ENCODE data around the gene CALD1. TPM values are rescaled to one million over a fixed set of nuclear protein-coding genes. Genes with fewer than 3 reads are reported as not detected.

The CALD1 gene
- total RNA-seq, 4 donors from 2014 or later, result 1,513 to 2,575 (median 1,808) TPM

- no peak for ATAC-seq
Measured at GRCh38 chr7:134857958-134858357, 78.5 kb downstream of the CALD1 start.

GRCh38 chr7:134859783-134860182 is 80.3 kb downstream of the CALD1 start:
- ATAC-seq, result no peak
- Histone ChIP-seq H3K4me3 (no peak overlapping the region), H3K27me3 (no peaks in the 10 kb centered on the region), H3K36me3 (no peaks in the 10 kb centered on the region), H3K9me3 (no peaks in the 10 kb centered on the region), H3K27ac (peak overlapping the region; percentile 22 to 83 (median 57)), H3K4me1 (peaks cover 29 to 98% (median 42%) of the 10 kb centered on the region in 3 donors)
- WGBS, 2 donors (ENCODE audit: low coverage in 1 of 2), result 86 to 90% methylated on average over 1 of the region's 1 CpG
- no peak for TF ChIP-seq POLR2AphosphoS5 (IDR thresholded peaks at IDR 0.05)
- no peak for TF ChIP-seq CTCF (IDR thresholded peaks at IDR 0.05)
- no peak for TF ChIP-seq EP300 (IDR thresholded peaks at IDR 0.05)
- no peak for TF ChIP-seq POLR2A (IDR thresholded peaks at IDR 0.05)

More at GRCh38 chr7:134857958-134858357, 78.5 kb downstream of the CALD1 start:
- no peaks in the 10 kb centered on the region for H3K9me3 ChIP-seq
- no peak overlapping the region for H3K4me3 ChIP-seq
- no peaks in the 10 kb centered on the region for H3K27me3 ChIP-seq
- no peaks in the 10 kb centered on the region for H3K36me3 ChIP-seq
- TF ChIP-seq POLR2AphosphoS5 (IDR thresholded peaks at IDR 0.05) (peak; percentile 21), CTCF (IDR thresholded peaks at IDR 0.05) (no peak)
- H3K27ac ChIP-seq, result peak overlapping the region; percentile 40 to 83 (median 70)
- H3K4me1 ChIP-seq, result peaks cover 29 to 97% (median 51%) of the 10 kb centered on the region in 3 donors

GRCh38 chr7:134865001-134865845 is 85.8 kb downstream of the CALD1 start:
- peak overlapping the region; percentile 4 to 35 for H3K4me3 ChIP-seq
- peaks cover 23 to 98% (median 27%) of the 10 kb centered on the region in 3 donors for H3K4me1 ChIP-seq
- peaks cover 0 to 24% of the 10 kb centered on the region in 2 donors for H3K36me3 ChIP-seq
- TF ChIP-seq POLR2AphosphoS5 (IDR thresholded peaks at IDR 0.05), result peak; percentile 41
- TF ChIP-seq EP300 (IDR thresholded peaks at IDR 0.05), result no peak
- TF ChIP-seq CTCF (IDR thresholded peaks at IDR 0.05), result no peak
- TF ChIP-seq POLR2A (IDR thresholded peaks at IDR 0.05), result no peak
- 4 to 11% methylated on average over 7 to 9 of the region's 9 CpGs for WGBS, 2 donors (ENCODE audit: low coverage in 1 of 2)
- H3K27me3 ChIP-seq, result no peaks in the 10 kb centered on the region
- ATAC-seq, result peak; percentile 49
- H3K27ac ChIP-seq, result peak overlapping the region; percentile 72 to 85 (median 81)
- no peaks in the 10 kb centered on the region for H3K9me3 ChIP-seq

GRCh38 chr7:134866617-134867016 is 87.2 kb downstream of the CALD1 start:
- Histone ChIP-seq H3K36me3 (peaks cover 0 to 24% of the 10 kb centered on the region in 2 donors), H3K9me3 (no peaks in the 10 kb centered on the region), H3K27me3 (no peaks in the 10 kb centered on the region), H3K4me3 (peak overlapping the region in 1 of 2 donors; percentile 21), H3K27ac (peak overlapping the region; percentile 72 to 85 (median 78)), H3K4me1 (peaks cover 23 to 98% (median 32%) of the 10 kb centered on the region in 3 donors)
- ATAC-seq, result no peak
- TF ChIP-seq POLR2AphosphoS5 (IDR thresholded peaks at IDR 0.05), result peak; percentile 32
- TF ChIP-seq CTCF (IDR thresholded peaks at IDR 0.05), result no peak
- TF ChIP-seq EP300 (IDR thresholded peaks at IDR 0.05), result no peak
- TF ChIP-seq POLR2A (IDR thresholded peaks at IDR 0.05), result no peak
- 5 to 9% methylated on average over 5 of the region's 8 CpGs for WGBS, 2 donors (ENCODE audit: low coverage in 1 of 2)

- no peaks in the 10 kb centered on the region for H3K27me3 ChIP-seq
- no peak for TF ChIP-seq EP300 (IDR thresholded peaks at IDR 0.05)
- no peak for TF ChIP-seq CTCF (IDR thresholded peaks at IDR 0.05)
- TF ChIP-seq POLR2AphosphoS5 (IDR thresholded peaks at IDR 0.05), result no peak
- no peak for TF ChIP-seq POLR2A (IDR thresholded peaks at IDR 0.05)
- H3K4me1 ChIP-seq, result peaks cover 16 to 99% (median 34%) of the 10 kb centered on the region in 3 donors
- no peak for ATAC-seq
- H3K9me3 ChIP-seq, result no peaks in the 10 kb centered on the region
- WGBS, 2 donors (ENCODE audit: low coverage in 1 of 2), result 50 to 57% methylated on average over 5 of the region's 5 CpGs
- peaks cover 0 to 29% of the 10 kb centered on the region in 2 donors for H3K36me3 ChIP-seq
- H3K27ac ChIP-seq, result peak overlapping the region; percentile 61 to 85 (median 78)
- no peak overlapping the region for H3K4me3 ChIP-seq
Measured at GRCh38 chr7:134870156-134870555, 90.7 kb downstream of the CALD1 start.
